Trophoblast cell (in vitro differentiated cells and primary cell): Measurements from ENCODE around the gene TNNT3.

Source experiments
- DNase-seq, 2 donors: peaks; one replicate each; pipeline ENCODE4 v3.0.0-alpha.2; 2016
- H2AFZ ChIP-seq: 2 replicates; pipeline ENCODE4 v1.6.1; 2013; ENCODE audit warnings: low read length, moderate library complexity, mild to moderate bottlenecking; ENCODE audit not compliant: insufficient read depth, poor library complexity
- H2AK5ac ChIP-seq: 2 replicates; pipeline ENCODE4 v1.6.1; 2013; ENCODE audit warnings: mild to moderate bottlenecking, low read length
- H2BK120ac ChIP-seq: 2 replicates; pipeline ENCODE4 v1.6.1; 2013; ENCODE audit warnings: low read length, mild to moderate bottlenecking, moderate library complexity; ENCODE audit not compliant: insufficient read depth, poor library complexity
- H2BK12ac ChIP-seq: 2 replicates; pipeline ENCODE4 v1.6.1; 2013; ENCODE audit warnings: mild to moderate bottlenecking, low read length, moderate library complexity
- H2BK5ac ChIP-seq: 2 replicates; pipeline ENCODE4 v1.6.1; 2013; ENCODE audit warnings: low read length, low read depth, moderate library complexity, mild to moderate bottlenecking; ENCODE audit not compliant: poor library complexity
- H3K14ac ChIP-seq: 2 replicates; pipeline ENCODE4 v1.6.1; 2013; ENCODE audit warnings: mild to moderate bottlenecking, low read length
- H3K18ac ChIP-seq: 2 replicates; pipeline ENCODE4 v1.6.1; 2013; ENCODE audit warnings: mild to moderate bottlenecking, low read length
- H3K23ac ChIP-seq: 2 replicates; pipeline ENCODE4 v1.6.1; 2013; ENCODE audit warnings: low read length
- H3K27ac ChIP-seq: 2 replicates; pipeline ENCODE4 v1.5.1; 2013; ENCODE audit warnings: low read depth, mild to moderate bottlenecking, inconsistent platforms, low read length, moderate library complexity
- H3K27me3 ChIP-seq: 2 replicates; pipeline ENCODE4 v1.6.1; 2013; ENCODE audit warnings: inconsistent platforms, mild to moderate bottlenecking, low read length, moderate library complexity; ENCODE audit not compliant: insufficient read depth
- H3K36me3 ChIP-seq, 2 experiments: 1 replicate in 1 of 2; 2 replicates in 1 of 2; pipeline ENCODE4 v1.6.1; 2013; ENCODE audit warnings: low read length in 2 of 2, mild to moderate bottlenecking in 2 of 2, moderate library complexity in 1 of 2; ENCODE audit not compliant: insufficient read depth in 2 of 2, control insufficient read depth in 1 of 2
- H3K4ac ChIP-seq: 2 replicates; pipeline ENCODE4 v1.6.1; 2013; ENCODE audit warnings: low read depth, mild to moderate bottlenecking, low read length, moderate library complexity
- H3K4me1 ChIP-seq, 2 experiments: 1 replicate in 1 of 2; 2 replicates in 1 of 2; pipeline ENCODE4 v1.6.1; 2013; ENCODE audit warnings: low read length in 2 of 2, mild to moderate bottlenecking in 2 of 2, moderate library complexity in 1 of 2; ENCODE audit not compliant: insufficient read depth in 2 of 2, control insufficient read depth in 1 of 2
- H3K4me2 ChIP-seq: 2 replicates; pipeline ENCODE4 v1.6.1; 2013; ENCODE audit warnings: inconsistent platforms, mild to moderate bottlenecking, low read length, moderate library complexity
- H3K4me3 ChIP-seq: 2 replicates; pipeline ENCODE4 v1.5.1; 2013; ENCODE audit warnings: mild to moderate bottlenecking, low read depth, low read length, inconsistent platforms
- H3K79me1 ChIP-seq: one replicate; pipeline ENCODE4 v1.6.1; 2013; ENCODE audit warnings: low read length
- H3K79me2 ChIP-seq: 2 replicates; pipeline ENCODE4 v1.6.1; 2013; ENCODE audit warnings: low read length, mild to moderate bottlenecking; ENCODE audit not compliant: control insufficient read depth, insufficient read depth, poor library complexity
- H3K9ac ChIP-seq: 2 replicates; pipeline ENCODE4 v1.6.1; 2013; ENCODE audit warnings: mild to moderate bottlenecking, low read length
- H3K9me3 ChIP-seq: 2 replicates; pipeline ENCODE4 v1.6.1; 2013; ENCODE audit warnings: low read depth, mild to moderate bottlenecking, control low read depth, inconsistent platforms, low read length; ENCODE audit not compliant: insufficient read depth
- H4K12ac ChIP-seq: 2 replicates; pipeline ENCODE4 v1.6.1; 2013; ENCODE audit warnings: low read depth, mild to moderate bottlenecking, low read length, moderate library complexity
- H4K8ac ChIP-seq: 2 replicates; pipeline ENCODE4 v1.6.1; 2013; ENCODE audit warnings: low read depth, mild to moderate bottlenecking, low read length, moderate library complexity
- H4K91ac ChIP-seq: one replicate; pipeline ENCODE4 v1.6.1; 2013; ENCODE audit warnings: low read depth, mild to moderate bottlenecking, low read length, moderate library complexity
- WGBS: extraction: QIAGEN DNeasy Blood & Tissue Kit; methylation state at CpG from one replicate; pipeline ENCODE4 v1.1.7; 2013; ENCODE audit warnings: missing lambda C conversion rate; ENCODE audit not compliant: insufficient read length, insufficient coverage; ENCODE audit errors: extremely low coverage; 5-methylcytosine and 5-hydroxymethylcytosine counted together

TNNT3 gene

DNA sequence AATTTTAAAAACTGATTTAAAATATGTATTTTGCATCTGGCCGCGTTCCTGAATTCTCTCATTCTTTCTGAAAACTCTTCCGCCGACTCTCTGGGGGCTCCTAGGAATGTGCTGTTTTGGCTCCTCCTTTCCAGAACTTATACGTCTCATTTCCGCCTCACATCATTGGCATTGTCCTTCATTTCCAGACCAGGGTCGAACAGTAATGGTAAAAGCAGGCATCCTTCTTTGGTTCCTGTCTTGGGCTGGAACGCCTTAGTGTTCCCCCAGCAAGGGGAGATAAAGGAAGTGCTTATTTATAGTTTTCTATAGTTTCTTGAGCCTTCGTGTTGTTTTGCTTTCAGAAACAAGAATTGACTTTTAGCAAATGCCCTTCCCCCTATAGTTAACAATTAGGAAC lies 10.9 kb upstream of the TNNT3 start:
- Histone ChIP-seq H3K14ac (no peak overlapping the region), H3K79me1 (no peaks in the 10 kb centered on the region), H3K4me1 (no peaks in the 10 kb centered on the region), H3K36me3 (no peaks in the 10 kb centered on the region), H4K8ac (no peak overlapping the region), H3K18ac (no peak overlapping the region), H3K9me3 (peaks cover under 1% of the 10 kb centered on the region), H2AK5ac (no peak overlapping the region), H3K4me3 (no peak overlapping the region), H3K4ac (no peak overlapping the region), H4K12ac (no peak overlapping the region), H4K91ac (no peak overlapping the region), H2BK12ac (no peak overlapping the region), H3K4me2 (no peak overlapping the region), H3K23ac (no peak overlapping the region), H2AFZ (no peak overlapping the region), H3K79me2 (no peaks in the 10 kb centered on the region), H2BK5ac (no peak overlapping the region), H3K9ac (no peak overlapping the region), H3K27me3 (no peaks in the 10 kb centered on the region), H3K27ac (no peak overlapping the region), H2BK120ac (no peak overlapping the region)
- DNase-seq = no peak
- WGBS = no CpG with 5 or more reads among the region's 9 CpGs

DNA sequence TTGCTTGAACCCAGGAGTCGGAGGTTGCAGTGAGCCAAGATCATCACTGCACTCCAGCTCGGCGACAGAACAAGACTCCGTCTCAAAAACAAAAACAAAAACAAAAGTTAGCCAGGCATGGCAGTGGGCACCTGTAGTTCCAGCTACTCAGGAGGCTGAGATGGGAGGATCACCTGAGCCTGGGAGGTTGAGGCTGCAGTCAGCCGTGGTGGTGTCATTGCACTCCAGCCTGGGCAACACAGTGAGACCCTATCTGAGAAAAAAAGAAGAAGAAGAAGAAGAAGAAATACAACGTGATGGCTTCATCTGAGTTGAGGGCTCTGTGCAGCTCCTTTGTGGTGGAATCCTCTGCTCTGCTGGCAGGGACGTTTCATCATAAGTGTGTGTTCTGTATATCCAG lies 10.0 kb upstream of the TNNT3 start:
- Histone ChIP-seq H3K27ac (no peak overlapping the region), H3K9me3 (peaks cover 4% of the 10 kb centered on the region)

DNA sequence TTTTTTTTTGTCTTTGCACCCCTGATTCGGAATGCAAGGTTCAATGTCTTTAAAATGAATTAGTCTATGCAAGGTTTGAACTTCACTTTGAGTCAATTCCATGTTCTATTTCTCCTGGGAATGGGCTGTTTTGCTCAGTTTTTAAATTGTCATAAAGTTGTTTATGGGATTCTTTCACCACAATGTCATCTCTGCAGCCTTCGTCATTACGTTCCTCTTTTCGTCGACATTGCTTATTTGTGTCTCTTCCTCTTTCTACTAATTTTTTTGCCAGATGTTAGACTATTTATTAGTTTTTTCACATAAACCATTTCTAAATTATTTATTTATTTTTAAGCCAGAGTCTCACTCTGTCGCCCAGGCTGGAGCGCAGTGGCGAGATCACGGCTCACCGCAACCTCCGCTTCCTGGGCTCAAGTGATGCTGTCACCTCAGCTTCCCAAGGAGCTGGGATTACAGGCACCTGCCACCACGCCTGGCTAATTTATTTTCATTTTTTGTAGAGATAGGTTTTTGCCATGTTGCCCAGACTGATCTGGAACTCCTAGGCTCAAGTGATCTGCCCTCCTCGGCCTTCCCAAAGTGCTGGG lies 7.1 kb upstream of the TNNT3 start:
- no peaks in the 10 kb centered on the region for H3K79me1 ChIP-seq
- peaks cover 4% of the 10 kb centered on the region for H3K9me3 ChIP-seq
- no peaks in the 10 kb centered on the region for H3K27me3 ChIP-seq
- no peak overlapping the region for H2AK5ac ChIP-seq
- no peak overlapping the region for H2BK12ac ChIP-seq
- no peak overlapping the region for H3K4me3 ChIP-seq
- H3K9ac ChIP-seq = no peak overlapping the region
- H3K4ac ChIP-seq = no peak overlapping the region
- H3K4me2 ChIP-seq = no peak overlapping the region
- H2BK120ac ChIP-seq = no peak overlapping the region
- H2AFZ ChIP-seq = no peak overlapping the region
- H2BK5ac ChIP-seq = no peak overlapping the region
- no peak overlapping the region for H4K8ac ChIP-seq
- no peak overlapping the region for H4K12ac ChIP-seq
- no CpG with 5 or more reads among the region's 13 CpGs for WGBS
- H3K14ac ChIP-seq = no peak overlapping the region
- H3K79me2 ChIP-seq = no peaks in the 10 kb centered on the region
- H3K4me1 ChIP-seq = peaks cover 0 to 2% of the 10 kb centered on the region in 2 experiments
- H3K23ac ChIP-seq = no peak overlapping the region
- DNase-seq = no peak
- H4K91ac ChIP-seq = no peak overlapping the region
- no peak overlapping the region for H3K18ac ChIP-seq
- no peaks in the 10 kb centered on the region for H3K36me3 ChIP-seq
- no peak overlapping the region for H3K27ac ChIP-seq

More for the DNA sequence above, 10.0 kb upstream of the TNNT3 start:
- Histone ChIP-seq H3K14ac (no peak overlapping the region), H3K79me1 (no peaks in the 10 kb centered on the region), H2BK120ac (no peak overlapping the region), H2BK5ac (no peak overlapping the region), H2BK12ac (no peak overlapping the region), H3K4me1 (no peaks in the 10 kb centered on the region), H3K79me2 (no peaks in the 10 kb centered on the region), H2AFZ (no peak overlapping the region), H3K4me3 (no peak overlapping the region), H2AK5ac (no peak overlapping the region), H4K8ac (no peak overlapping the region), H3K23ac (no peak overlapping the region), H4K91ac (no peak overlapping the region), H4K12ac (no peak overlapping the region), H3K18ac (no peak overlapping the region), H3K36me3 (no peaks in the 10 kb centered on the region), H3K4me2 (no peak overlapping the region), H3K9ac (no peak overlapping the region), H3K27me3 (no peaks in the 10 kb centered on the region), H3K4ac (no peak overlapping the region)
- no CpG with 5 or more reads among the region's 7 CpGs for WGBS
- DNase-seq = no peak

DNA sequence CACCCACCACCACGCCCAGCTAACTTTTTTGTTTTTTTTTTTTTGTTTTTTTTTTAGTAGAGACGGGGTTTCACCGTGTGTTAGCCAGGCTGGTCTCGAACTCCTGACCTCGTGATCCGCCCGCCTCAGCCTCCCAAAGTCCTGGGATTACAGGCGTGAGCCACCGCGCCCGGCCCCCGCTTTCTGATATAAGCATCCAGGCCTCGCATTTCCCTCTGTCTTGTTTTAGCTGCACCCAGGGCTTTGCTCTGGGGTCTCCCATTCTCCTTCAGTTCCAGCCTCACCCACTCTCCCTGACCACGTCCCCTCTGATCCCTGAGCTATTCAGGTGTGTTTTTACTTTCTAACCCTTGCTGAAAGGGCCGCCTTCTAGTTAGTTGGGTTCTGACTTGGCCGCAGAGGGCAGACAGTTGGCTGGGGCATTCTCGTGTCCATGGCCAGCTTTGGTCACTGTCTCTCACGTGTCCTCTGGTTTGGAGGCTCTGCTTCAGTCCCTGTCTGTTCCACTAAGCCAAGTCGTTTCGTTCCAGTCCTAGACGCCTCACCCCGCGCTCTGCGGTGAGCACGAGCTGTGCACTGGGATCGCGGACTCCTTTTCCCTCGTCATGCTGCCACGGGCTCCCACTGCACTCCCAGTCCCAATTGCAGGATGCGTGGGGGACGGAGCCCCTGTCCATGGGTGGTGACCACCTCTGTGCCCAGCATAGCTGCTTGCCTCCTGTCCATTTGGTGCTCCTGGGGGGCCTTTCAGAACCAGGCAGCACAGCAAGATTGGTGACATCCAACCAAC lies 6.0 kb upstream of the TNNT3 start:
- Histone ChIP-seq H4K91ac (no peak overlapping the region), H3K14ac (no peak overlapping the region), H3K4ac (no peak overlapping the region), H3K4me3 (no peak overlapping the region), H3K79me1 (no peaks in the 10 kb centered on the region), H3K27ac (no peak overlapping the region), H4K12ac (no peak overlapping the region), H4K8ac (no peak overlapping the region), H2AK5ac (no peak overlapping the region), H2BK120ac (no peak overlapping the region), H3K9ac (no peak overlapping the region), H2BK5ac (no peak overlapping the region), H3K9me3 (peaks cover 4% of the 10 kb centered on the region), H3K4me2 (no peak overlapping the region), H2AFZ (no peak overlapping the region), H3K27me3 (no peaks in the 10 kb centered on the region), H3K23ac (peak overlapping the region; percentile 25), H3K36me3 (no peaks in the 10 kb centered on the region), H2BK12ac (no peak overlapping the region), H3K18ac (no peak overlapping the region), H3K4me1 (peaks cover 0 to 2% of the 10 kb centered on the region in 2 experiments), H3K79me2 (no peaks in the 10 kb centered on the region)
- no CpG with 5 or more reads among the region's 31 CpGs for WGBS
- no peak for DNase-seq
